Spleen (tissue), 7 donors: Measurements from ENCODE around the gene CCDC102B.

Experiments used
- CTCF ChIP-seq, 11 experiments: fragments of 200-600 bp in 7 of 11; fragments of 450-650 bp in 4 of 11; sonication (generic) in 4 of 11; IDR thresholded peaks in 8 of 11; conservative IDR thresholded peaks in 3 of 11; 1 replicate in 7 of 11; 2 replicates in 4 of 11; pipeline versions ENCODE4 v1.4.0 to v1.8.0; 2016 to 2021; ENCODE audit warnings: antibody characterized with exemption in 11 of 11, inconsistent platforms in 4 of 11, mild to moderate bottlenecking in 1 of 11
- POLR2A ChIP-seq, 3 donors: fragments of 450-650 bp; IDR thresholded peaks; one replicate each; pipeline ENCODE4 v1.5.1; 2017; ENCODE audit warnings: antibody characterized with exemption in 3 of 3, mild to moderate bottlenecking in 1 of 3
- donor health status: DM: no; HTN: no; CAD: no; lungs with moderate emphysema.
- donor health status: DM: no; HTN: no; CAD: no.
- donor health status: DM: no; HTN: no; CAD: no.

GRCh38 chr18:69088973-69089372 is 291.1 kb downstream of the CCDC102B start:
- TF ChIP-seq CTCF (IDR thresholded peaks at IDR 0.05 in 8 of 11, conservative IDR thresholded peaks at IDR 0.05 in 3 of 11) (no peak), POLR2A (IDR thresholded peaks at IDR 0.05) (no peak)
